Measurements from ENCODE around the gene B4GALNT1.
"Not testable (repeated sequence)": the region's sequence is repeated elsewhere in the genome, so short reads cannot be mapped to it uniquely, and the experiment has no call there.

The B4GALNT1 gene

GRCh38 chr12:57636731-57637130 lies 3.7 kb upstream of the B4GALNT1 start:
- DNase-seq = not testable (repeated sequence)

GRCh38 chr12:57632073-57632957 lies 686 bp downstream of the B4GALNT1 start:
- DNase-seq = no peak

- no peak for DNase-seq
These were observed 1.4 kb downstream of the B4GALNT1 start for GRCh38 chr12:57631566-57632072.

- no peak for DNase-seq
These were observed 2.0 kb downstream of the B4GALNT1 start for GRCh38 chr12:57630891-57631433.

- no peak for DNase-seq
These were observed 3.0 kb downstream of the B4GALNT1 start for GRCh38 chr12:57629897-57630471.

- no peak for DNase-seq
These were observed 4.5 kb downstream of the B4GALNT1 start for GRCh38 chr12:57628280-57629191.

GRCh38 chr12:57627501-57628279 lies 5.3 kb downstream of the B4GALNT1 start:
- no peak for DNase-seq

GRCh38 chr12:57626921-57627445 lies 6.0 kb downstream of the B4GALNT1 start:
- no peak for DNase-seq

- DNase-seq = no peak
These were observed 6.7 kb downstream of the B4GALNT1 start for GRCh38 chr12:57626111-57626920.

- no peak for DNase-seq
These were observed 7.6 kb downstream of the B4GALNT1 start for GRCh38 chr12:57625261-57626032.

GRCh38 chr12:57624441-57625220 lies 8.4 kb downstream of the B4GALNT1 start:
- no peak for DNase-seq

GRCh38 chr12:57623811-57624390 lies 9.1 kb downstream of the B4GALNT1 start:
- DNase-seq = no peak

GRCh38 chr12:57623385-57623784 lies 9.6 kb downstream of the B4GALNT1 start:
- DNase-seq = no peak

- no peak for DNase-seq
These were observed 10.4 kb downstream of the B4GALNT1 start for GRCh38 chr12:57622293-57623245.

GRCh38 chr12:57621497-57622292 lies 11.3 kb downstream of the B4GALNT1 start:
- peak; percentile 17 for DNase-seq

GRCh38 chr12:57620936-57621496 lies 12.0 kb downstream of the B4GALNT1 start:
- DNase-seq = no peak

Data from amniotic stem cell (primary cell).